Activated naive CD4-positive, alpha-beta T cell (primary cell): Measurements from ENCODE around the gene GOSR1.
"Not testable (repeated sequence)": the region's sequence is repeated elsewhere in the genome, so short reads cannot be mapped to it uniquely, and the experiment has no call there.

ENCODE experiments used
- DNase-seq, 4 experiments: peaks; one replicate each; lab custom pipeline; 2025; lab: John Stamatoyannopoulos, UW

GOSR1 gene

GRCh38 chr17:30545024-30545423 lies 67.8 kb downstream of the GOSR1 start:
- no peak for DNase-seq

- no peak for DNase-seq
Measured at GRCh38 chr17:30547778-30548573, 70.8 kb downstream of the GOSR1 start.

- DNase-seq = not testable (repeated sequence)
Measured at GRCh38 chr17:30549181-30549580, 72.0 kb downstream of the GOSR1 start.

GRCh38 chr17:30549864-30550511 lies 72.8 kb downstream of the GOSR1 start:
- DNase-seq = no peak

- no peak for DNase-seq
Measured at GRCh38 chr17:30550512-30551273, 73.5 kb downstream of the GOSR1 start.

- not testable (repeated sequence) for DNase-seq
Measured at GRCh38 chr17:30551274-30551995, 74.2 kb downstream of the GOSR1 start.

GRCh38 chr17:30551996-30552339 lies 74.8 kb downstream of the GOSR1 start:
- DNase-seq = no peak

GRCh38 chr17:30552994-30553566 lies 75.9 kb downstream of the GOSR1 start:
- DNase-seq = no peak

GRCh38 chr17:30553823-30554440 lies 76.7 kb downstream of the GOSR1 start:
- DNase-seq = not testable (repeated sequence)

GRCh38 chr17:30554839-30555751 lies 77.9 kb downstream of the GOSR1 start:
- no peak for DNase-seq

- DNase-seq = no peak
Measured at GRCh38 chr17:30555942-30556341, 78.7 kb downstream of the GOSR1 start.

- DNase-seq = no peak
Measured at GRCh38 chr17:30556374-30557332, 79.4 kb downstream of the GOSR1 start.

GRCh38 chr17:30557916-30558685 lies 80.9 kb downstream of the GOSR1 start:
- DNase-seq = no peak

GRCh38 chr17:30558686-30559545 lies 81.7 kb downstream of the GOSR1 start:
- DNase-seq = no peak

- no peak for DNase-seq
Measured at GRCh38 chr17:30559656-30560055, 82.4 kb downstream of the GOSR1 start.

GRCh38 chr17:30560117-30561026 lies 83.2 kb downstream of the GOSR1 start:
- DNase-seq = not testable (repeated sequence)
